Measurements from ENCODE around the gene ATXN1L. TPM values are rescaled to one million over a fixed set of nuclear protein-coding genes. Genes with fewer than 3 reads are reported as not detected.

The ATXN1L gene
- polyA plus RNA-seq, 1 donor (not counting 4 experiments of a cell fraction or from before 2014, with no cell fraction given): 12.8 TPM

DNA sequence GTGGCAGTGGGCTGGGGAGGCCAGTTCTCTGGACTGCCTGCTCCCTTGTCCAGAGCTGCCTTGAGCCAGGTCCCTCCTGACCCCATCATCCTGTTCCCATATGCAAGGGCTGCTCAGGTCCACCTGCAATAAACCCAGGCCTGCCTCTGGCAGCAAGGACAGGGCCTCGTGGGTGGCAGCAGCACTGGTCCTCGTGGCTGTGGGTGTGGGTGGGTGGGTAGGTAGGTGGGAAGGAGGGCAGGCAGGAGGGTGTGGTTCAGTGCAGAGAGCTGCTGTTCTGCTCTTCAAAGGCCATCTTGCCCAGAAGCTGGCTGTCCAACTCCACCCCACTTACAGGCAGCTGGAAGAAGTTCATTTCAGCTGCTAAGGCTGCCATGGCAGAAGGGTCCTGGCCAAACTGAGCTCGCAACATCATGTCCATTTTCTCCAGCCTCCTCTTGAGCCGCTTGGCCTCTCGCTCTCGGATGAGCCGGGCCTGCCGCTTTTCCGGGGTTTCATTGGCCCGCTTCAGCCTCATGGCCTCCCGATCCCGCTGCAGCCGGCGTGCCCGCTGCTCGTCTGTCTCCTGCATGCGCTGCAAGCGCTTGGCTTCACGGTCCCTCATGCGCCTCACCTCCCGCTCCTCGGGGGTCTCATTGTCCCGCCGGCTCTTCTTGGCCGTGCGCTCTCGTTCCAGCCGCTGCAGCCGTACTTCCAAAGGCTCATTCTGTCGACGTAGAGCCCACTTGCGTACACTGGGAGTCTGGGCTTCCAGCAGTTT is 14.2 kb downstream of the ATXN1L start:
- DNase-seq (ENCODE audit: low read depth, low spot score) (no peak), FAIRE-seq (no peak)
- Histone ChIP-seq H3K4me3 (ENCODE audit: control insufficient read depth in 2 of 3, extremely low read depth in 1 of 3, insufficient read depth in 2 of 3, low read depth in 1 of 3, low read length in 3 of 3) (no peak overlapping the region), H3K9me3 (ENCODE audit: control insufficient read depth, low read depth, low read length) (no peaks in the 10 kb centered on the region), H3K36me3 (ENCODE audit: control insufficient read depth in 2 of 2, extremely low read depth in 1 of 2, insufficient read depth in 2 of 2, low read length in 2 of 2) (peaks cover 3 to 20% of the 10 kb centered on the region in 2 experiments), H3K27ac (ENCODE audit: control insufficient read depth, insufficient read depth, low read length) (no peak overlapping the region), H3K79me2 (ENCODE audit: control insufficient read depth, insufficient read depth, low read length) (peaks cover 7% of the 10 kb centered on the region), H3K9me1 (ENCODE audit: control insufficient read depth, extremely low read depth, insufficient read depth, low read length) (no peaks in the 10 kb centered on the region), H3K27me3 (ENCODE audit: control insufficient read depth, extremely low read depth, insufficient read depth, low read length) (no peaks in the 10 kb centered on the region), H2AFZ (ENCODE audit: control insufficient read depth, low read length) (no peak overlapping the region), H3K4me1 (ENCODE audit: control insufficient read depth, extremely low read depth, insufficient read depth, low read length) (no peaks in the 10 kb centered on the region), H3K4me2 (ENCODE audit: control insufficient read depth, extremely low read depth, insufficient read depth, low read depth, low read length) (no peak overlapping the region), H3K9ac (ENCODE audit: control insufficient read depth, extremely low read depth, insufficient read depth, low read length) (no peak overlapping the region), H4K20me1 (ENCODE audit: control insufficient read depth, extremely low read depth, insufficient read depth, low read length) (no peaks in the 10 kb centered on the region)
- dilution Hi-C loops (cut with MboI; ENCODE audit: extremely low pct_ligation_motif_present, low sequenced_read_pairs): no loop called here
- no peak for TF ChIP-seq EZH2 (IDR thresholded peaks at IDR 0.05; ENCODE audit: low read length)
- TF ChIP-seq, protein P1, sequence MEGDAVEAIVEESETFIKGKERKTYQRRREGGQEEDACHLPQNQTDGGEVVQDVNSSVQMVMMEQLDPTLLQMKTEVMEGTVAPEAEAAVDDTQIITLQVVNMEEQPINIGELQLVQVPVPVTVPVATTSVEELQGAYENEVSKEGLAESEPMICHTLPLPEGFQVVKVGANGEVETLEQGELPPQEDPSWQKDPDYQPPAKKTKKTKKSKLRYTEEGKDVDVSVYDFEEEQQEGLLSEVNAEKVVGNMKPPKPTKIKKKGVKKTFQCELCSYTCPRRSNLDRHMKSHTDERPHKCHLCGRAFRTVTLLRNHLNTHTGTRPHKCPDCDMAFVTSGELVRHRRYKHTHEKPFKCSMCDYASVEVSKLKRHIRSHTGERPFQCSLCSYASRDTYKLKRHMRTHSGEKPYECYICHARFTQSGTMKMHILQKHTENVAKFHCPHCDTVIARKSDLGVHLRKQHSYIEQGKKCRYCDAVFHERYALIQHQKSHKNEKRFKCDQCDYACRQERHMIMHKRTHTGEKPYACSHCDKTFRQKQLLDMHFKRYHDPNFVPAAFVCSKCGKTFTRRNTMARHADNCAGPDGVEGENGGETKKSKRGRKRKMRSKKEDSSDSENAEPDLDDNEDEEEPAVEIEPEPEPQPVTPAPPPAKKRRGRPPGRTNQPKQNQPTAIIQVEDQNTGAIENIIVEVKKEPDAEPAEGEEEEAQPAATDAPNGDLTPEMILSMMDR (optimal IDR thresholded peaks at IDR 0.05 in 1 of 3, IDR thresholded peaks at IDR 0.05 in 1 of 3, conservative IDR thresholded peaks at IDR 0.05 in 1 of 3; ENCODE audit: extremely low read depth in 1 of 3, insufficient read depth in 2 of 3, low read length in 3 of 3): no peak

DNA sequence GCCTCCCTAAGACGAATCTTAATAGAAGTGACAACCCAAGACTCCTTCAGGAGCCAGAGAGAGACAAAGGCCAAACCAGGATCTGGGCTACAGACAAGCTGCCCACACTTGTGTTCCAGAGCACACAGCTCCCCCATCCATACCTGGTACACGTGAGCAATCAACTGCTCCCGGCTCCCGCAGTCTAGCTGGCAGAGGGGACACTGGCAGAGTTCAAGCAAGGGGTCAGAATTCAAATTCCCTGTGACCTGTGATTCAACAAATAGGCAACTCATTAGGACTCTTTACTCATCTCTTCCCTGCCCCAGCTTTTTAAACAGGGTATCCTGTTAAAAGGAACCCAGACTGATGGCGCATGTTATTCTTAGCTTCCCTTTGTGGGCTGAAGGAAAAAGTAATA is 18.2 kb downstream of the ATXN1L start:
- Histone ChIP-seq H3K79me2 (ENCODE audit: control insufficient read depth, insufficient read depth, low read length) (no peaks in the 10 kb centered on the region), H3K4me2 (ENCODE audit: control insufficient read depth, extremely low read depth, insufficient read depth, low read depth, low read length) (no peak overlapping the region), H3K4me3 (ENCODE audit: control insufficient read depth in 2 of 3, extremely low read depth in 1 of 3, insufficient read depth in 2 of 3, low read depth in 1 of 3, low read length in 3 of 3) (no peak overlapping the region), H2AFZ (ENCODE audit: control insufficient read depth, low read length) (no peak overlapping the region), H3K4me1 (ENCODE audit: control insufficient read depth, extremely low read depth, insufficient read depth, low read length) (no peaks in the 10 kb centered on the region), H3K36me3 (ENCODE audit: control insufficient read depth in 2 of 2, extremely low read depth in 1 of 2, insufficient read depth in 2 of 2, low read length in 2 of 2) (peaks cover 3 to 9% of the 10 kb centered on the region in 2 experiments), H3K9ac (ENCODE audit: control insufficient read depth, extremely low read depth, insufficient read depth, low read length) (no peak overlapping the region), H3K27ac (ENCODE audit: control insufficient read depth, insufficient read depth, low read length) (no peak overlapping the region), H3K9me1 (ENCODE audit: control insufficient read depth, extremely low read depth, insufficient read depth, low read length) (no peaks in the 10 kb centered on the region), H4K20me1 (ENCODE audit: control insufficient read depth, extremely low read depth, insufficient read depth, low read length) (no peaks in the 10 kb centered on the region), H3K9me3 (ENCODE audit: control insufficient read depth, low read depth, low read length) (no peaks in the 10 kb centered on the region), H3K27me3 (ENCODE audit: control insufficient read depth, extremely low read depth, insufficient read depth, low read length) (no peaks in the 10 kb centered on the region)
- DNase-seq (ENCODE audit: low read depth, low spot score) (no peak), FAIRE-seq (no peak)
- dilution Hi-C loops (cut with MboI; ENCODE audit: extremely low pct_ligation_motif_present, low sequenced_read_pairs): no loop called here
- no peak for TF ChIP-seq EZH2 (IDR thresholded peaks at IDR 0.05; ENCODE audit: low read length)
- TF ChIP-seq, protein P1 (optimal IDR thresholded peaks at IDR 0.05 in 1 of 3, IDR thresholded peaks at IDR 0.05 in 1 of 3, conservative IDR thresholded peaks at IDR 0.05 in 1 of 3; ENCODE audit: extremely low read depth in 1 of 3, insufficient read depth in 2 of 3, low read length in 3 of 3): no peak

Data from keratinocyte (primary cell).